SK-N-SH (cell line): ENCODE results near the gene LMO7. TPM values are rescaled to one million over a fixed set of nuclear protein-coding genes. Genes with fewer than 3 reads are reported as not detected.

ENCODE experiments used
- CTCF ChIA-PET: fragments of 300-600, 350-600 bp; formaldehyde crosslinking; extraction: SDS; loops from one replicate; lab custom pipeline; 2021; lab: Yijun Ruan, JAX
- POLR2A ChIA-PET: fragments of 350-600 bp; sonication (Branson Sonifier 250); formaldehyde crosslinking; extraction: SDS; loops from one replicate; lab custom pipeline; 2020; ENCODE audit warnings: antibody characterized with exemption, inconsistent platforms; lab: Yijun Ruan, JAX
- DNase-seq: peaks from one replicate; pipeline ENCODE4 v3.0.0; 2012
- H2AFZ ChIP-seq: fragments of 200-600 bp; sonication (generic); 2 replicates; pipeline ENCODE4 v1.8.1; 2016; ENCODE audit warnings: antibody characterized with exemption, mild to moderate bottlenecking, low read depth
- H3F3A ChIP-seq: fragments of 200-600 bp; sonication (generic); replicated peaks from 2 replicates; pipeline ENCODE3; 2016; ENCODE audit warnings: antibody characterized with exemption, mild to moderate bottlenecking; ENCODE audit not compliant: insufficient read depth
- H3K27ac ChIP-seq, 2 experiments: fragments of 200-500 bp in 1 of 2; fragments of 200-600 bp in 1 of 2; sonication (Bioruptor generic) in 1 of 2; sonication (generic), shearing (Covaris generic) in 1 of 2; 2 replicates each; pipeline versions ENCODE4 v1.5.1 to v1.6.1; 2014 to 2016; ENCODE audit warnings: low read depth in 2 of 2, inconsistent platforms in 1 of 2, low read length in 1 of 2, mild to moderate bottlenecking in 1 of 2, mixed read lengths in 1 of 2
- H3K27me3 ChIP-seq: fragments of 200-600 bp; sonication (generic), shearing (Covaris generic); 2 replicates; pipeline ENCODE4 v1.6.1; 2016; ENCODE audit warnings: mixed run types; ENCODE audit not compliant: insufficient read depth
- H3K36me3 ChIP-seq, 2 experiments: fragments of 200-500 bp in 1 of 2; fragments of 200-600 bp in 1 of 2; sonication (Bioruptor generic) in 1 of 2; sonication (generic) in 1 of 2; replicated peaks in 1 of 2; 2 replicates each; pipeline versions ENCODE3 to v1.5.1; 2014 to 2016; ENCODE audit warnings: low read length in 1 of 2, mild to moderate bottlenecking in 1 of 2; ENCODE audit not compliant: insufficient read depth in 2 of 2, control insufficient read depth in 1 of 2
- H3K4me1 ChIP-seq, 2 experiments: fragments of 200-500 bp in 1 of 2; fragments of 200-600 bp in 1 of 2; sonication (Bioruptor generic) in 1 of 2; sonication (generic), shearing (Covaris generic) in 1 of 2; 2 replicates each; pipeline versions ENCODE4 v1.5.1 to v1.6.1; 2014 to 2016; ENCODE audit warnings: low read depth in 1 of 2, low read length in 1 of 2, mixed run types in 1 of 2; ENCODE audit not compliant: insufficient read depth in 2 of 2, control insufficient read depth in 1 of 2
- H3K4me2 ChIP-seq: fragments of 200-600 bp; sonication (generic), shearing (Covaris generic); 2 replicates; pipeline ENCODE4 v1.6.1; 2017; ENCODE audit warnings: mixed run types
- H3K4me3 ChIP-seq, 2 experiments: fragments of 200-500 bp in 1 of 2; fragments of 200-600 bp in 1 of 2; sonication (Bioruptor generic) in 1 of 2; sonication (generic), shearing (Covaris generic) in 1 of 2; 2 replicates each; pipeline versions ENCODE4 v1.5.1 to v1.8.1; 2014 to 2016; ENCODE audit warnings: low read depth in 2 of 2, inconsistent platforms in 1 of 2, low read length in 1 of 2, mild to moderate bottlenecking in 1 of 2, mixed read lengths in 1 of 2, moderate library complexity in 1 of 2
- H3K79me2 ChIP-seq: fragments of 200-600 bp; sonication (generic); 2 replicates; pipeline ENCODE4 v1.8.1; 2017; ENCODE audit warnings: mild to moderate bottlenecking; ENCODE audit not compliant: insufficient read depth
- H3K9ac ChIP-seq: fragments of 200-600 bp; sonication (generic); 2 replicates; pipeline ENCODE4 v1.6.1; 2017; ENCODE audit warnings: mixed run types
- H3K9me2 ChIP-seq: fragments of 200-600 bp; sonication (generic); 2 replicates; pipeline ENCODE4 v1.6.1; 2017; ENCODE audit warnings: mixed run types
- H3K9me3 ChIP-seq: fragments of 200-600 bp; sonication (generic); 2 replicates; pipeline ENCODE4 v1.6.1; 2017; ENCODE audit warnings: mixed run types, mild to moderate bottlenecking, moderate library complexity
- H4K20me1 ChIP-seq: fragments of 200-600 bp; sonication (generic); 2 replicates; pipeline ENCODE4 v1.6.1; 2017; ENCODE audit warnings: mild to moderate bottlenecking, mixed run types; ENCODE audit not compliant: insufficient read depth
- CTCF ChIP-seq: fragments of 200-600 bp; sonication (generic); IDR thresholded peaks from 2 replicates; pipeline ENCODE4 v1.6.1; 2017; ENCODE audit warnings: antibody characterized with exemption, mild to moderate bottlenecking, moderate library complexity
- FOXJ3 ChIP-seq: sonication (generic); formaldehyde crosslinking; IDR thresholded peaks from 2 replicates; pipeline ENCODE4 v1.5.1; 2020; ENCODE audit warnings: mild to moderate bottlenecking, missing genetic modification reagents
- FOXM1 ChIP-seq: IDR thresholded peaks from 2 replicates; pipeline ENCODE4 v1.4.0; 2012; ENCODE audit warnings: low read depth, mild to moderate bottlenecking
- GABPA ChIP-seq: IDR thresholded peaks from 2 replicates; pipeline ENCODE4 v1.4.0; 2012; ENCODE audit warnings: low read depth, mild to moderate bottlenecking
- GATA2 ChIP-seq: sonication (generic); formaldehyde crosslinking; IDR thresholded peaks from 2 replicates; pipeline ENCODE4 v1.5.0; 2020; ENCODE audit warnings: mild to moderate bottlenecking, missing genetic modification reagents
- IRF3 ChIP-seq: fragments of 150-350 bp; IDR thresholded peaks from 2 replicates; pipeline ENCODE4 v1.6.1; 2016; ENCODE audit warnings: mild to moderate bottlenecking, low read depth, low read length
- MEF2A ChIP-seq: IDR thresholded peaks from 2 replicates; pipeline ENCODE4 v1.4.0; 2012; ENCODE audit warnings: low read depth, borderline replicate concordance
- MXI1 ChIP-seq: IDR thresholded peaks from 2 replicates; pipeline ENCODE4 v1.6.1; 2012; ENCODE audit warnings: mild to moderate bottlenecking, low read depth, low read length, improper control_type of control experiment
- NFIC ChIP-seq: IDR thresholded peaks from 2 replicates; pipeline ENCODE4 v1.4.0; 2012; ENCODE audit warnings: borderline replicate concordance
- NRF1 ChIP-seq: IDR thresholded peaks from 2 replicates; pipeline ENCODE4 v1.6.1; 2012; ENCODE audit warnings: low read depth, mild to moderate bottlenecking, low read length
- REST ChIP-seq: IDR thresholded peaks from 2 replicates; pipeline ENCODE4 v1.6.1; 2012; ENCODE audit warnings: mild to moderate bottlenecking, low read depth, low read length, moderate library complexity
- RXRA ChIP-seq: IDR thresholded peaks from 2 replicates; pipeline ENCODE4 v1.4.0; 2012; ENCODE audit warnings: low read depth, mild to moderate bottlenecking, borderline replicate concordance
- SMC3 ChIP-seq: IDR thresholded peaks from 2 replicates; pipeline ENCODE4 v1.6.1; 2012; ENCODE audit warnings: low read depth, low read length, improper control_type of control experiment
- TAF1 ChIP-seq: IDR thresholded peaks from 2 replicates; pipeline ENCODE4 v1.6.1; 2012; ENCODE audit warnings: low read depth, mild to moderate bottlenecking, low read length, moderate library complexity, borderline replicate concordance
- TEAD4 ChIP-seq: IDR thresholded peaks from 2 replicates; pipeline ENCODE4 v1.4.0; 2012; ENCODE audit warnings: mild to moderate bottlenecking, borderline replicate concordance; ENCODE audit not compliant: insufficient read depth
- YY1 ChIP-seq: IDR thresholded peaks from 2 replicates; pipeline ENCODE4 v1.4.0; 2012; ENCODE audit warnings: low read depth, mild to moderate bottlenecking
- WGBS: methylation state at CpG from one replicate; pipeline ENCODE4 v1.1.6; 2017; ENCODE audit warnings: low lambda C conversion rate; 5-methylcytosine and 5-hydroxymethylcytosine counted together
- polyA plus RNA-seq, 3 experiments: library from polyadenylated mRNA; depleted of rRNA; stranded (reverse); fragments of >200 nt; gene quantifications; 2 replicates each; pipeline ENCODE4 v1.2.3, GENCODE V29; 2012

The LMO7 gene
- polyA plus RNA-seq, 1 of the 3 experiments (the other 2 are of a cell fraction): 83.6 TPM

GRCh38 chr13:75804054-75804453, 167.9 kb downstream of the LMO7 start:
- H3K4me2 ChIP-seq: no peak overlapping the region
- DNase-seq: no peak
- no peaks in the 10 kb centered on the region for H3K9me3 ChIP-seq
- H3K9me2 ChIP-seq: no peaks in the 10 kb centered on the region
- H3K27me3 ChIP-seq: no peaks in the 10 kb centered on the region
- H3F3A ChIP-seq: peaks cover 23% of the 10 kb centered on the region
- peaks cover 68% of the 10 kb centered on the region; the same call in 1 of the 2 replicates for H4K20me1 ChIP-seq
- peaks cover 64 to 87% of the 10 kb centered on the region in 2 experiments for H3K36me3 ChIP-seq
- H3K9ac ChIP-seq: no peak overlapping the region
- POLR2A ChIA-PET: no interaction called here
- 94% methylated on average over 10 of the region's 10 CpGs for WGBS
- CTCF ChIA-PET: no interaction called here
- H3K79me2 ChIP-seq: peaks cover 100% of the 10 kb centered on the region
- TF ChIP-seq GABPA: no peak
- TF ChIP-seq, all 33 proteins: peak for 0
- H3K4me3 ChIP-seq: no peak overlapping the region
- H3K27ac ChIP-seq: peak overlapping the region in 1 of 2 experiments; percentile 41; a peak in 2 of 4 replicates
- H3K4me1 ChIP-seq: peaks cover 0 to 31% of the 10 kb centered on the region in 2 experiments; a peak in 3 of 4 replicates
- H2AFZ ChIP-seq: no peak overlapping the region

- Histone ChIP-seq H3K79me2 (peaks cover 100% of the 10 kb centered on the region), H3K9ac (no peak overlapping the region), H4K20me1 (peaks cover 64% of the 10 kb centered on the region; the same call in 1 of the 2 replicates), H3K9me2 (no peaks in the 10 kb centered on the region), H3K27ac (peak overlapping the region in 1 of 2 experiments; percentile 41; a peak in 2 of 4 replicates), H3K9me3 (no peaks in the 10 kb centered on the region), H3K27me3 (no peaks in the 10 kb centered on the region), H3K4me1 (peaks cover 0 to 26% of the 10 kb centered on the region in 2 experiments; a peak in 3 of 4 replicates), H2AFZ (no peak overlapping the region), H3F3A (peaks cover 20% of the 10 kb centered on the region), H3K4me2 (no peak overlapping the region), H3K36me3 (peaks cover 58 to 86% of the 10 kb centered on the region in 2 experiments), H3K4me3 (no peak overlapping the region)
- TF ChIP-seq MEF2A: peak; percentile 37; the same call in 1 of the 2 replicates
- TF ChIP-seq MXI1: no peak
- no peak for TF ChIP-seq IRF3
- no peak for TF ChIP-seq TEAD4
- no peak for TF ChIP-seq RXRA
- TF ChIP-seq GABPA: no peak
- no peak for TF ChIP-seq FOXM1
- TF ChIP-seq NRF1: no peak
- WGBS: 95% methylated on average over 4 of the region's 4 CpGs
- ChIA-PET CTCF (interaction anchor here (1.1 kb wide), 1 partner anchor 109 kb away, joined by 3 read pairs; no protein-coding TSS in a partner anchor), POLR2A (no interaction called here)
- DNase-seq: no peak
Measured at GRCh38 chr13:75804605-75805004, 168.5 kb downstream of the LMO7 start.

GRCh38 chr13:75806117-75806516, 170.0 kb downstream of the LMO7 start:
- ChIA-PET CTCF (interaction anchor here (0.5 to 1.8 kb wide), 4 partner anchors 8 to 118 kb away, joined by 3 to 8 read pairs (median 4); no protein-coding TSS in a partner anchor), POLR2A (no interaction called here)
- WGBS: 93% methylated on average over 7 of the region's 7 CpGs
- Histone ChIP-seq H2AFZ (no peak overlapping the region), H3K4me3 (no peak overlapping the region), H4K20me1 (peaks cover 70% of the 10 kb centered on the region), H3K9ac (no peak overlapping the region), H3K27ac (no peak overlapping the region), H3K9me3 (no peaks in the 10 kb centered on the region), H3K4me2 (no peak overlapping the region), H3K4me1 (peaks cover 0 to 19% of the 10 kb centered on the region in 2 experiments; a peak in 2 of 4 replicates), H3K9me2 (no peaks in the 10 kb centered on the region), H3K27me3 (no peaks in the 10 kb centered on the region), H3F3A (peaks cover 16% of the 10 kb centered on the region), H3K79me2 (peaks cover 100% of the 10 kb centered on the region), H3K36me3 (peaks cover 53 to 82% of the 10 kb centered on the region in 2 experiments)
- DNase-seq: no peak
- TF ChIP-seq YY1: no peak
- TF ChIP-seq FOXJ3 (CRISPR knock-in tag): no peak
- no peak for TF ChIP-seq MXI1
- no peak for TF ChIP-seq TAF1
- no peak for TF ChIP-seq CTCF
- TF ChIP-seq SMC3: no peak
- TF ChIP-seq GATA2 (CRISPR knock-in tag): no peak
- TF ChIP-seq NFIC: no peak
- no peak for TF ChIP-seq REST
